ENCODE measurements around the gene ZSWIM8. TPM values are rescaled to one million over a fixed set of nuclear protein-coding genes. Genes with fewer than 3 reads are reported as not detected.

The ZSWIM8 gene
- total RNA-seq, 1 experiment from 2014 or later, result 59.1 TPM

DNA sequence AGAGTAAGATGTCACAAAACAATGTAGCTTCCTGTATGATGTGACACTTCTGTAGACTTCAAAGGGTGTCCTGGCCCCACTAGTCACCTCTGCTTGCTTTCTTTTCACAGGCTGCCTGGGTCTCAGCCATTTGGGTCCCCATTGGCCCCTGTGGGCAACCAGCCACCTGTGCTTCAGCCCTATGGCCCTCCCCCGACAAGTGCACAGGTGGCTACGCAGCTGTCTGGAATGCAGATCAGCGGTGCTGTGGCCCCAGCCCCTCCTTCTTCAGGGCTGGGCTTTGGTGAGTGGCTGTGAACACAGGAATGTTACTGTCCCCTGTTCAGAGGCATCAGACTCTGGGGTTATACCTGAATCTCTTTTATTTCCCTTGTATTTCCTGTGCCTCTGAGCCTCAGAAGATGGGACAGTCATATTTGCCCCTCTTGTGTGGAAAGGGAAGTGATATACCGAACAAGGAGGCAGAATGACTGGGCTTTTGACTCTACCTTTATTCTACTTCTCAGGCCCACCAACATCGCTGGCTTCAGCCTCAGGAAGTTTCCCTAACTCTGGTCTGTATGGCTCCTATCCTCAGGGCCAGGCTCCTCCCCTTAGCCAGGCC, 25.8 kb upstream of the ZSWIM8 start:
- no peaks in the 10 kb centered on the region for H3K27me3 Mint-ChIP-seq (ENCODE audit: low read depth)
- H3K4me1 Mint-ChIP-seq, result no peaks in the 10 kb centered on the region
- POLR2A ChIA-PET, result no interaction called here
- TF ChIP-seq ATF1 (CRISPR knock-in tag; IDR thresholded peaks at IDR 0.05) (no peak), SOX15 (CRISPR knock-in tag; IDR thresholded peaks at IDR 0.05) (no peak), RELA (CRISPR knock-in tag; IDR thresholded peaks at IDR 0.05; ENCODE audit: borderline replicate concordance) (no peak), NR3C1 (CRISPR knock-in tag; conservative IDR thresholded peaks at IDR 0.05; ENCODE audit: low read depth) (no peak), CREM (CRISPR knock-in tag; IDR thresholded peaks at IDR 0.05) (no peak), ZNF671 (CRISPR knock-in tag; IDR thresholded peaks at IDR 0.05) (no peak), ZNF219 (CRISPR knock-in tag; IDR thresholded peaks at IDR 0.05; ENCODE audit: borderline replicate concordance) (no peak), NR2C2 (CRISPR knock-in tag; IDR thresholded peaks at IDR 0.05) (no peak), FOXK1 (CRISPR knock-in tag; IDR thresholded peaks at IDR 0.05) (no peak)
- TF ChIP-seq, protein P1, sequence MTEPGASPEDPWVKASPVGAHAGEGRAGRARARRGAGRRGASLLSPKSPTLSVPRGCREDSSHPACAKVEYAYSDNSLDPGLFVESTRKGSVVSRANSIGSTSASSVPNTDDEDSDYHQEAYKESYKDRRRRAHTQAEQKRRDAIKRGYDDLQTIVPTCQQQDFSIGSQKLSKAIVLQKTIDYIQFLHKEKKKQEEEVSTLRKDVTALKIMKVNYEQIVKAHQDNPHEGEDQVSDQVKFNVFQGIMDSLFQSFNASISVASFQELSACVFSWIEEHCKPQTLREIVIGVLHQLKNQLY (CRISPR knock-in tag; IDR thresholded peaks at IDR 0.05), result no peak
- TF ChIP-seq, protein P2, sequence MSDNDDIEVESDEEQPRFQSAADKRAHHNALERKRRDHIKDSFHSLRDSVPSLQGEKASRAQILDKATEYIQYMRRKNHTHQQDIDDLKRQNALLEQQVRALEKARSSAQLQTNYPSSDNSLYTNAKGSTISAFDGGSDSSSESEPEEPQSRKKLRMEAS (CRISPR knock-in tag; IDR thresholded peaks at IDR 0.05), result no peak
- TF ChIP-seq, protein P3, sequence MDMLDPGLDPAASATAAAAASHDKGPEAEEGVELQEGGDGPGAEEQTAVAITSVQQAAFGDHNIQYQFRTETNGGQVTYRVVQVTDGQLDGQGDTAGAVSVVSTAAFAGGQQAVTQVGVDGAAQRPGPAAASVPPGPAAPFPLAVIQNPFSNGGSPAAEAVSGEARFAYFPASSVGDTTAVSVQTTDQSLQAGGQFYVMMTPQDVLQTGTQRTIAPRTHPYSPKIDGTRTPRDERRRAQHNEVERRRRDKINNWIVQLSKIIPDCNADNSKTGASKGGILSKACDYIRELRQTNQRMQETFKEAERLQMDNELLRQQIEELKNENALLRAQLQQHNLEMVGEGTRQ (CRISPR knock-in tag; IDR thresholded peaks at IDR 0.05), result no peak
- TF ChIP-seq, protein P4, sequence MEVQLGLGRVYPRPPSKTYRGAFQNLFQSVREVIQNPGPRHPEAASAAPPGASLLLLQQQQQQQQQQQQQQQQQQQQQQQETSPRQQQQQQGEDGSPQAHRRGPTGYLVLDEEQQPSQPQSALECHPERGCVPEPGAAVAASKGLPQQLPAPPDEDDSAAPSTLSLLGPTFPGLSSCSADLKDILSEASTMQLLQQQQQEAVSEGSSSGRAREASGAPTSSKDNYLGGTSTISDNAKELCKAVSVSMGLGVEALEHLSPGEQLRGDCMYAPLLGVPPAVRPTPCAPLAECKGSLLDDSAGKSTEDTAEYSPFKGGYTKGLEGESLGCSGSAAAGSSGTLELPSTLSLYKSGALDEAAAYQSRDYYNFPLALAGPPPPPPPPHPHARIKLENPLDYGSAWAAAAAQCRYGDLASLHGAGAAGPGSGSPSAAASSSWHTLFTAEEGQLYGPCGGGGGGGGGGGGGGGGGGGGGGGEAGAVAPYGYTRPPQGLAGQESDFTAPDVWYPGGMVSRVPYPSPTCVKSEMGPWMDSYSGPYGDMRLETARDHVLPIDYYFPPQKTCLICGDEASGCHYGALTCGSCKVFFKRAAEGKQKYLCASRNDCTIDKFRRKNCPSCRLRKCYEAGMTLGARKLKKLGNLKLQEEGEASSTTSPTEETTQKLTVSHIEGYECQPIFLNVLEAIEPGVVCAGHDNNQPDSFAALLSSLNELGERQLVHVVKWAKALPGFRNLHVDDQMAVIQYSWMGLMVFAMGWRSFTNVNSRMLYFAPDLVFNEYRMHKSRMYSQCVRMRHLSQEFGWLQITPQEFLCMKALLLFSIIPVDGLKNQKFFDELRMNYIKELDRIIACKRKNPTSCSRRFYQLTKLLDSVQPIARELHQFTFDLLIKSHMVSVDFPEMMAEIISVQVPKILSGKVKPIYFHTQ (CRISPR knock-in tag; IDR thresholded peaks at IDR 0.05), result no peak
- TF ChIP-seq, protein P5, sequence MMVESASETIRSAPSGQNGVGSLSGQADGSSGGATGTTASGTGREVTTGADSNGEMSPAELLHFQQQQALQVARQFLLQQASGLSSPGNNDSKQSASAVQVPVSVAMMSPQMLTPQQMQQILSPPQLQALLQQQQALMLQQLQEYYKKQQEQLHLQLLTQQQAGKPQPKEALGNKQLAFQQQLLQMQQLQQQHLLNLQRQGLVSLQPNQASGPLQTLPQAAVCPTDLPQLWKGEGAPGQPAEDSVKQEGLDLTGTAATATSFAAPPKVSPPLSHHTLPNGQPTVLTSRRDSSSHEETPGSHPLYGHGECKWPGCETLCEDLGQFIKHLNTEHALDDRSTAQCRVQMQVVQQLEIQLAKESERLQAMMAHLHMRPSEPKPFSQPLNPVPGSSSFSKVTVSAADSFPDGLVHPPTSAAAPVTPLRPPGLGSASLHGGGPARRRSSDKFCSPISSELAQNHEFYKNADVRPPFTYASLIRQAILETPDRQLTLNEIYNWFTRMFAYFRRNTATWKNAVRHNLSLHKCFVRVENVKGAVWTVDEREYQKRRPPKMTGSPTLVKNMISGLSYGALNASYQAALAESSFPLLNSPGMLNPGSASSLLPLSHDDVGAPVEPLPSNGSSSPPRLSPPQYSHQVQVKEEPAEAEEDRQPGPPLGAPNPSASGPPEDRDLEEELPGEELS (CRISPR knock-in tag; IDR thresholded peaks at IDR 0.05), result no peak
- TF ChIP-seq, protein P6, sequence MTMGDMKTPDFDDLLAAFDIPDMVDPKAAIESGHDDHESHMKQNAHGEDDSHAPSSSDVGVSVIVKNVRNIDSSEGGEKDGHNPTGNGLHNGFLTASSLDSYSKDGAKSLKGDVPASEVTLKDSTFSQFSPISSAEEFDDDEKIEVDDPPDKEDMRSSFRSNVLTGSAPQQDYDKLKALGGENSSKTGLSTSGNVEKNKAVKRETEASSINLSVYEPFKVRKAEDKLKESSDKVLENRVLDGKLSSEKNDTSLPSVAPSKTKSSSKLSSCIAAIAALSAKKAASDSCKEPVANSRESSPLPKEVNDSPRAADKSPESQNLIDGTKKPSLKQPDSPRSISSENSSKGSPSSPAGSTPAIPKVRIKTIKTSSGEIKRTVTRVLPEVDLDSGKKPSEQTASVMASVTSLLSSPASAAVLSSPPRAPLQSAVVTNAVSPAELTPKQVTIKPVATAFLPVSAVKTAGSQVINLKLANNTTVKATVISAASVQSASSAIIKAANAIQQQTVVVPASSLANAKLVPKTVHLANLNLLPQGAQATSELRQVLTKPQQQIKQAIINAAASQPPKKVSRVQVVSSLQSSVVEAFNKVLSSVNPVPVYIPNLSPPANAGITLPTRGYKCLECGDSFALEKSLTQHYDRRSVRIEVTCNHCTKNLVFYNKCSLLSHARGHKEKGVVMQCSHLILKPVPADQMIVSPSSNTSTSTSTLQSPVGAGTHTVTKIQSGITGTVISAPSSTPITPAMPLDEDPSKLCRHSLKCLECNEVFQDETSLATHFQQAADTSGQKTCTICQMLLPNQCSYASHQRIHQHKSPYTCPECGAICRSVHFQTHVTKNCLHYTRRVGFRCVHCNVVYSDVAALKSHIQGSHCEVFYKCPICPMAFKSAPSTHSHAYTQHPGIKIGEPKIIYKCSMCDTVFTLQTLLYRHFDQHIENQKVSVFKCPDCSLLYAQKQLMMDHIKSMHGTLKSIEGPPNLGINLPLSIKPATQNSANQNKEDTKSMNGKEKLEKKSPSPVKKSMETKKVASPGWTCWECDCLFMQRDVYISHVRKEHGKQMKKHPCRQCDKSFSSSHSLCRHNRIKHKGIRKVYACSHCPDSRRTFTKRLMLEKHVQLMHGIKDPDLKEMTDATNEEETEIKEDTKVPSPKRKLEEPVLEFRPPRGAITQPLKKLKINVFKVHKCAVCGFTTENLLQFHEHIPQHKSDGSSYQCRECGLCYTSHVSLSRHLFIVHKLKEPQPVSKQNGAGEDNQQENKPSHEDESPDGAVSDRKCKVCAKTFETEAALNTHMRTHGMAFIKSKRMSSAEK (CRISPR knock-in tag; IDR thresholded peaks at IDR 0.05; ENCODE audit: borderline replicate concordance), result no peak
- CTCF ChIA-PET, result no interaction called here
- H3K36me3 Mint-ChIP-seq, result peaks cover 30% of the 10 kb centered on the region
- ATAC-seq, result peak; percentile 41; the same call in 1 of the 2 replicates
- H3K27ac Mint-ChIP-seq, result no peak overlapping the region
- no peak for DNase-seq (ENCODE audit: low spot score)
- no peak overlapping the region for H3K4me3 Mint-ChIP-seq
- no peaks in the 10 kb centered on the region for H3K9me3 Mint-ChIP-seq

Measured in WTC11 (cell line).